Upper lobe of left lung (tissue), 6 donors: ENCODE measurements around the gene TFEB. TPM values are rescaled to one million over a fixed set of nuclear protein-coding genes. Genes with fewer than 3 reads are reported as not detected.

Source experiments
- ATAC-seq, 2 donors: fragments of 200-7000 bp; cut with Tn5 transposase; one replicate each; pipeline ENCODE4 v1.9.1; 2022; ENCODE audit warnings: mild to moderate bottlenecking in 2 of 2, moderate library complexity in 2 of 2; ENCODE audit not compliant: low FRiP score in 2 of 2
- DNase-seq, 2 donors: peaks; one replicate each; pipeline ENCODE4 v3.0.0-alpha.2; 2019 to 2020
- H3K27ac ChIP-seq, 4 donors: fragments of 200-600 bp; sonication (generic); one replicate each; pipeline ENCODE4 v1.5.1; 2016 to 2019
- H3K27me3 ChIP-seq, 4 donors: fragments of 200-600 bp; sonication (generic); one replicate each; pipeline ENCODE4 v1.5.1; 2017 to 2019
- H3K36me3 ChIP-seq, 4 donors: fragments of 200-600 bp; sonication (generic); one replicate each; pipeline ENCODE4 v1.5.1; 2016 to 2019
- H3K4me1 ChIP-seq, 4 donors: fragments of 200-600 bp; sonication (generic); one replicate each; pipeline ENCODE4 v1.5.1; 2018 to 2019
- H3K4me3 ChIP-seq, 4 donors: fragments of 200-600 bp; sonication (generic); one replicate each; pipeline ENCODE4 v1.5.1; 2017 to 2019; ENCODE audit warnings: mild to moderate bottlenecking in 2 of 4, moderate library complexity in 1 of 4
- H3K9me3 ChIP-seq, 4 donors: fragments of 200-600 bp; sonication (generic); one replicate each; pipeline ENCODE4 v1.5.1; 2018 to 2019
- EP300 ChIP-seq, 4 donors: sonication (generic); formaldehyde crosslinking; IDR thresholded peaks; one replicate each; pipeline ENCODE4 v1.5.1; 2017; ENCODE audit warnings: antibody characterized with exemption in 4 of 4, control low read depth in 2 of 4
- POLR2A ChIP-seq, 4 donors: fragments of 450-650 bp; IDR thresholded peaks; one replicate each; pipeline ENCODE4 v1.5.1; 2016 to 2017; ENCODE audit warnings: antibody characterized with exemption in 4 of 4, mild to moderate bottlenecking in 2 of 4
- POLR2AphosphoS5 ChIP-seq, 2 donors: sonication (generic); formaldehyde crosslinking; IDR thresholded peaks; one replicate each; pipeline ENCODE4 v1.5.1; 2017; ENCODE audit warnings: antibody characterized with exemption in 2 of 2
- WGBS, 2 donors: methylation state at CpG; one replicate each; pipeline ENCODE4 v1.1.5; 2017 to 2018; 5-methylcytosine and 5-hydroxymethylcytosine counted together
- small RNA-seq, 4 donors: library from RNA; depleted of rRNA; stranded (forward); fragments of <200 nt; gene quantifications; one replicate each; pipeline ENCODE3, GENCODE V24; 2016
- total RNA-seq, 6 donors: library from RNA; depleted of rRNA in 4 of 6; stranded (reverse); fragments of >200 nt in 4 of 6; gene quantifications; one replicate each; pipeline versions ENCODE4 v1.1.0 to v1.2.1, GENCODE V29; 2016 to 2021
- TF ChIP-seq, protein P1 (sequence below), 6 experiments: fragments of 450-650 bp in 4 of 6; fragments of 200-600 bp in 2 of 6; sonication (generic) in 2 of 6; IDR thresholded peaks; one replicate each; pipeline ENCODE4 v1.5.1; 2016 to 2019; ENCODE audit warnings: antibody characterized with exemption in 6 of 6
- donor health status: DM: no; HTN: no; CAD: no; lungs with moderate emphysema.
- donor health status: DM: no; HTN: yes; CAD: no; lungs with severe emphysema.

TFEB gene
- total RNA-seq, 6 donors from 2014 or later, result 20.2 to 46.0 (median 27.3) TPM

DNA sequence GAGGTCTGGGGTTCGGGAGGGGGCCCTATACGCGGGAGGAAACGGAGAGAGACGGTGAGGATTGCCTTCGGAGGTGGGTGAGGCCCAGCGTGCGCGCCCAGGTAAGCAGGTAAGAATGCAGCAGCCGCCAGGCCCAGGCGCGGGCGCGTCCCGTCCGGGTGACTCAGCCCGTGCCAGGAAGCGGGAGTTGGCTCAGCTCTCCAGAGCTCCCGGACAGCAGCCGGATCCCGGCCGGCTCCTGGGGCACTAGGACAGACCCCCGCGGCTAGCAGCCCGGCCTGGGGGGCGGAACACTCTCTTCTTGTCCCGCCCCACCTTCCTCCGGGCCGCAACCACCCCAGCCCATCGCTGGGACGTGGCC, 98.6 kb downstream of the TFEB start:
- peak; percentile 65 to 91 for DNase-seq
- 21 to 54% methylated on average over 22 to 26 of the region's 31 CpGs for WGBS, 2 donors

DNA sequence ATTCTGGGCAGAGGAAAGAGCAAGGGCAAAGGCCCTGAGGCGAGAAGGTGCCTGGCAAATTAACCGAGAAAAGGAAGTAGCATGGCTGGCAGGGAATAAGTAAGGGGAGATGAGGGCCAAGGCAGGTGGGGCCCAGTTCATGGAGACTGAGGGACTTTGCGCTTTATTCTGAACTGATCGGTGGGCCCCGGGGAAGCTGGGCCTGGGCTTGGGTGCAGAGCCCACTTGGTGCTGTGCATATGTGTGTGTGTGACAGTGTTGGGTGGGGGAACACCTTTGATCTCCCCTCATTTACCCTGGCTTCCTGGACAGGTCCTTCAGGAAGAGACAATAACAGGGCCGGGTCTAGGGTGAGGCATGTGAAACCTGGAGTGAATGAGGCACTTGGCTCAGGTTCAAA, 100.0 kb downstream of the TFEB start:
- no peak for DNase-seq
- Histone ChIP-seq H3K27ac (peak overlapping the region in 1 of 4 donors; percentile 28), H3K4me1 (peaks cover 22 to 34% (median 30%) of the 10 kb centered on the region in 4 donors), H3K9me3 (no peaks in the 10 kb centered on the region), H3K27me3 (peaks cover 0 to 23% (median 14%) of the 10 kb centered on the region in 4 donors), H3K36me3 (no peaks in the 10 kb centered on the region), H3K4me3 (no peak overlapping the region)
- WGBS, 2 donors, result 74 to 75% methylated on average over 6 of the region's 6 CpGs
- no peak for ATAC-seq
- TF ChIP-seq POLR2A (IDR thresholded peaks at IDR 0.05) (no peak), POLR2AphosphoS5 (IDR thresholded peaks at IDR 0.05) (no peak), EP300 (IDR thresholded peaks at IDR 0.05) (no peak)
- TF ChIP-seq, protein P1, sequence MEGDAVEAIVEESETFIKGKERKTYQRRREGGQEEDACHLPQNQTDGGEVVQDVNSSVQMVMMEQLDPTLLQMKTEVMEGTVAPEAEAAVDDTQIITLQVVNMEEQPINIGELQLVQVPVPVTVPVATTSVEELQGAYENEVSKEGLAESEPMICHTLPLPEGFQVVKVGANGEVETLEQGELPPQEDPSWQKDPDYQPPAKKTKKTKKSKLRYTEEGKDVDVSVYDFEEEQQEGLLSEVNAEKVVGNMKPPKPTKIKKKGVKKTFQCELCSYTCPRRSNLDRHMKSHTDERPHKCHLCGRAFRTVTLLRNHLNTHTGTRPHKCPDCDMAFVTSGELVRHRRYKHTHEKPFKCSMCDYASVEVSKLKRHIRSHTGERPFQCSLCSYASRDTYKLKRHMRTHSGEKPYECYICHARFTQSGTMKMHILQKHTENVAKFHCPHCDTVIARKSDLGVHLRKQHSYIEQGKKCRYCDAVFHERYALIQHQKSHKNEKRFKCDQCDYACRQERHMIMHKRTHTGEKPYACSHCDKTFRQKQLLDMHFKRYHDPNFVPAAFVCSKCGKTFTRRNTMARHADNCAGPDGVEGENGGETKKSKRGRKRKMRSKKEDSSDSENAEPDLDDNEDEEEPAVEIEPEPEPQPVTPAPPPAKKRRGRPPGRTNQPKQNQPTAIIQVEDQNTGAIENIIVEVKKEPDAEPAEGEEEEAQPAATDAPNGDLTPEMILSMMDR (IDR thresholded peaks at IDR 0.05), result no peak

More for the DNA sequence above, 98.6 kb downstream of the TFEB start:
- peak overlapping the region; percentile 60 to 80 (median 72) for H3K27ac ChIP-seq
- H3K36me3 ChIP-seq, result no peaks in the 10 kb centered on the region
- TF ChIP-seq, protein P1 (IDR thresholded peaks at IDR 0.05), result no peak
- TF ChIP-seq POLR2AphosphoS5 (IDR thresholded peaks at IDR 0.05), result peak in 1 of 2 donors; percentile 9
- H3K4me3 ChIP-seq, result peak overlapping the region; percentile 8 to 61 (median 41)
- H3K27me3 ChIP-seq, result peaks cover 0 to 23% (median 14%) of the 10 kb centered on the region in 4 donors
- peak in 1 of 2 donors; percentile 68 for ATAC-seq
- no peaks in the 10 kb centered on the region for H3K9me3 ChIP-seq
- peaks cover 22 to 35% (median 30%) of the 10 kb centered on the region in 4 donors for H3K4me1 ChIP-seq

DNA sequence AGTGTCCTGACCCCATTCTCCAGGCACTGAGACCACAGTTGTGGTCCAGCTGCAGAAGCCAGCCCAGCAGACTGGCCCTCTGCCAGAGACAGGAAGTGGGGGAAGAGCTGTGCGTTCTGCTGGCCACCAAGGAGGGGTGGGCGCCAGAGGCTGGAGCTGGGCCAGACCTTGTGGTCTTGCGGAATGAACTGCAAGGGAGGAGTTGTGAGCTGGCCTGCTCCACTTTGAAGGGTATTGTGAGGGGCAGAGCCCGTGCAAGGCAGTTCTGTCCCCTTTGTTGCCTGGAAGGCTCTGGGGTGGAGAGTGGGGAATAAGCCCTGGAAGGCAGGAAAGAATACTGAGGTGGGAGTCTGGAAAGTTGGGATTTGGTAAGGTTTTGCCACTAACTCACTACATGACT, 100.8 kb downstream of the TFEB start:
- WGBS, 2 donors, result 31 to 38% methylated on average over 3 to 4 of the region's 4 CpGs

More for the DNA sequence above, 100.8 kb downstream of the TFEB start:
- H3K9me3 ChIP-seq, result no peaks in the 10 kb centered on the region
- peaks cover 22 to 32% (median 30%) of the 10 kb centered on the region in 4 donors for H3K4me1 ChIP-seq
- TF ChIP-seq, protein P1 (IDR thresholded peaks at IDR 0.05), result no peak
- TF ChIP-seq EP300 (IDR thresholded peaks at IDR 0.05) (no peak), POLR2A (IDR thresholded peaks at IDR 0.05) (no peak), POLR2AphosphoS5 (IDR thresholded peaks at IDR 0.05) (no peak)
- ATAC-seq (no peak), DNase-seq (no peak)
- H3K36me3 ChIP-seq, result no peaks in the 10 kb centered on the region
- H3K27me3 ChIP-seq, result peaks cover 0 to 23% (median 14%) of the 10 kb centered on the region in 4 donors
- H3K27ac ChIP-seq, result no peak overlapping the region
- H3K4me3 ChIP-seq, result no peak overlapping the region

Small RNA genes lying within 50 kb of the gene (small RNA-seq; reads per million reads assigned to genes)
- 0 reads per million in 4 donors for gene AL365205.3

Other genes starting within 250 kb of the TFEB start
- gene FOXP4, start 189.2 kb downstream of the TFEB start, total RNA-seq, result 10 to 100 TPM; 21.0 to 52.2 (median 27.7) TPM
- 10 to 100 TPM in 2 of 6 donors, 1 to 10 TPM in 4; 4.9 to 23.4 (median 8.0) TPM for gene MDFI, start 97.1 kb downstream of the TFEB start, total RNA-seq
- 1,000 to 10,000 TPM in 2 of 6 donors, 100 to 1,000 TPM in 4; 241 to 4,380 (median 659) TPM for gene PGC, start 11.8 kb upstream of the TFEB start, total RNA-seq
- 10 to 100 TPM in 1 of 6 donors, 1 to 10 TPM in 5; 4.1 to 26.2 (median 6.8) TPM for gene FRS3, start 44.3 kb upstream of the TFEB start, total RNA-seq
- 100 to 1,000 TPM in 1 of 6 donors, 10 to 100 TPM in 4, 1 to 10 TPM in 1; 9.3 to 133 (median 14.6) TPM for gene PRICKLE4, start 45.2 kb upstream of the TFEB start, total RNA-seq
- 100 to 1,000 TPM in 3 of 6 donors, 10 to 100 TPM in 2, 1 to 10 TPM in 1; 7.3 to 169 (median 96.9) TPM for gene TOMM6, start 52.1 kb upstream of the TFEB start, total RNA-seq
- gene USP49, start 159.8 kb upstream of the TFEB start, total RNA-seq, result 10 to 100 TPM in 2 of 6 donors, 1 to 10 TPM in 4; 2.7 to 16.8 (median 4.3) TPM
- gene MED20, start 185.5 kb upstream of the TFEB start, total RNA-seq, result 10 to 100 TPM in 5 of 6 donors, 1 to 10 TPM in 1; 6.4 to 19.9 (median 15.3) TPM
- 10 to 100 TPM in 3 of 6 donors, 1 to 10 TPM in 3; 5.6 to 20.9 (median 12.5) TPM for gene BYSL, start 185.9 kb upstream of the TFEB start, total RNA-seq
- 100 to 1,000 TPM; 138 to 305 (median 211) TPM for gene CCND3, start 206.2 kb upstream of the TFEB start, total RNA-seq